ENCODE measurements around the gene SERINC3.

SERINC3 gene

DNA sequence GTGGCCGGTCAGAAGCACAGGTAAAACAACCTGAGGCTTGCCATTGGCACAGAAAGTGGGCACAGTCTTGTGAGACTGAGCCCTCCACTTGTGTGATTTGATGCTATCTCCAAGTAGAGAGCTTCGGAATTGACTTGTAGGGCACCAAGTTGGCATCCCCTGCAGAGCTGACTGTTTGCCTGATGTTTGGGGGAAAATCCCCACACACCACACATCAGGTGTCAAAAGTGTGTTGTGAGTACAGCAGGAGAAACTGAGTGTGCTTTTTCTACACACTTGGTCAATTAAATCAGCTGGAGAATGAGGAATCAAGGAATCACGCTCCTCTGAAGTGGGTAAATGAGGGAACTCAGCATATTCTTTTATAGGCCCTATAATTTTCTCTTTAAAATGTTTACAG lies 989 bp downstream of the SERINC3 start:
- Histone ChIP-seq H3K36me3 (peaks cover 4% of the 10 kb centered on the region), H3K27ac (no peak overlapping the region), H3K9me3 (ENCODE audit: severe bottlenecking) (no peaks in the 10 kb centered on the region), H3K4me3 (ENCODE audit: low read depth, low read length) (peak overlapping the region; percentile 99), H3K27me3 (ENCODE audit: insufficient read depth, low read depth, severe bottlenecking) (no peaks in the 10 kb centered on the region)
- TF ChIP-seq, protein P1, sequence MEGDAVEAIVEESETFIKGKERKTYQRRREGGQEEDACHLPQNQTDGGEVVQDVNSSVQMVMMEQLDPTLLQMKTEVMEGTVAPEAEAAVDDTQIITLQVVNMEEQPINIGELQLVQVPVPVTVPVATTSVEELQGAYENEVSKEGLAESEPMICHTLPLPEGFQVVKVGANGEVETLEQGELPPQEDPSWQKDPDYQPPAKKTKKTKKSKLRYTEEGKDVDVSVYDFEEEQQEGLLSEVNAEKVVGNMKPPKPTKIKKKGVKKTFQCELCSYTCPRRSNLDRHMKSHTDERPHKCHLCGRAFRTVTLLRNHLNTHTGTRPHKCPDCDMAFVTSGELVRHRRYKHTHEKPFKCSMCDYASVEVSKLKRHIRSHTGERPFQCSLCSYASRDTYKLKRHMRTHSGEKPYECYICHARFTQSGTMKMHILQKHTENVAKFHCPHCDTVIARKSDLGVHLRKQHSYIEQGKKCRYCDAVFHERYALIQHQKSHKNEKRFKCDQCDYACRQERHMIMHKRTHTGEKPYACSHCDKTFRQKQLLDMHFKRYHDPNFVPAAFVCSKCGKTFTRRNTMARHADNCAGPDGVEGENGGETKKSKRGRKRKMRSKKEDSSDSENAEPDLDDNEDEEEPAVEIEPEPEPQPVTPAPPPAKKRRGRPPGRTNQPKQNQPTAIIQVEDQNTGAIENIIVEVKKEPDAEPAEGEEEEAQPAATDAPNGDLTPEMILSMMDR (IDR thresholded peaks at IDR 0.05; ENCODE audit: low read depth, low read length), result no peak
- no peak for DNase-seq

DNA sequence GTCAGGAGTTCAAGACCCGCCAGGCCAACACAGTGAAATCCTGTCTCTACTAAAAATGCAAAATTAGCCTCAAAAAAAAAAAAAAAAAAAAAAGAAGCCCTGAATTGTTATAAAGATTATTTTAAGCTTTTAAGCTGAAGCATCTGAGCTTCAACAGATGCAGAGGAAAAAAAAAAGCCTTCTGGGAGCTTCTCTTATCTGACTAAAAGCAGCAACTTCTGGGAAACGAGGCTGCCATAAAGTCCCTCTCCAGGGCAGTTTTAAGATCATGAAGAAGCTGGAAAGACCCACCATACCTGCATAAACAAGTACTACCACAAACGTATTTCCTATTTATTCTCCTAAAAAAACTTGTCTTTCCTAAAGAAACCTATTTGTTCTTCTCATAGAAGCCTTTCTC lies 3.6 kb downstream of the SERINC3 start:
- no peak for DNase-seq
- H3K4me3 ChIP-seq (ENCODE audit: low read depth, low read length), result no peak overlapping the region
- no peak overlapping the region for H3K27ac ChIP-seq
- TF ChIP-seq, protein P1 (IDR thresholded peaks at IDR 0.05; ENCODE audit: low read depth, low read length), result no peak
- H3K27me3 ChIP-seq (ENCODE audit: insufficient read depth, low read depth, severe bottlenecking), result no peaks in the 10 kb centered on the region
- no peaks in the 10 kb centered on the region for H3K9me3 ChIP-seq (ENCODE audit: severe bottlenecking)
- H3K36me3 ChIP-seq, result peaks cover 4% of the 10 kb centered on the region

DNA sequence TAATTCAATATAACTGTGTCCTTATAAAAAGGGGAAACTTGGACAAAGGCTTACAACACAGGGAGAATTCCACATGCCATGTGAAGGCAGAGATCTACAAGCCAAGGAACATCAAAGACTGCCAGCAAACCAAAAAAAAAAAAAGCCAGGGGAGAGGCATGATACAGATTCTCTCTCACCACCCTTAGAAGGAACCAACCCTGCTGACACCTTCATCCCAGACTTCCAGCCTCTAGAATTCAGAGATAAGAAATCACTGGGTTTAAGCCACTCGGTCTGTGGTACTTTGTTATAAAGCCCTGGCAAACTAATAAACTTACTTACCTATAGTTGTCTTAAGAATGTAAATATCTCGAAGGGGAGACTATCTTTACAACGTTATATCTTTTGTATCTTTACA lies 4.4 kb downstream of the SERINC3 start:
- Histone ChIP-seq H3K27ac (no peak overlapping the region), H3K27me3 (ENCODE audit: insufficient read depth, low read depth, severe bottlenecking) (no peaks in the 10 kb centered on the region), H3K36me3 (peaks cover 4% of the 10 kb centered on the region), H3K9me3 (ENCODE audit: severe bottlenecking) (no peaks in the 10 kb centered on the region), H3K4me3 (ENCODE audit: low read depth, low read length) (no peak overlapping the region)
- TF ChIP-seq, protein P1 (IDR thresholded peaks at IDR 0.05; ENCODE audit: low read depth, low read length), result no peak
- DNase-seq, result no peak

DNA sequence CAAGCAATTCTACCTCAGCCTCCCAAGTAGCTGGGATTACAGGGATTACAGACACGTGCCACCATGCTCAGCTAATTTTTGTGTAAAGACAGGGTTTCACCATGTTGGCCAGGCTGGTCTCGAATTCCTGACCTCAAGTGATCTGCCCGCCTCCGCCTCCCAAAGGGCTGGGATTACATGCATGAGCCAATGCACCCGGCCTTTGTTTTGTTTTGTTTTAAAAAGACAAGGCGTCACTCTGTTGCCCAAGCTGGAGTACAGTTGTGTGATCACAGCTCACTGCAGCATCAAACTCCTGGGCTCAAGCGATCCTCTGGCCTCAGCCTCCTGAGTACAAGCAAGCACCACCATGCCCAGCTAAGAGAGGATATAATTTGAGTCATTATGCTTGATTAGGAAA lies 5.4 kb downstream of the SERINC3 start:
- TF ChIP-seq, protein P1 (IDR thresholded peaks at IDR 0.05; ENCODE audit: low read depth, low read length), result no peak
- Histone ChIP-seq H3K9me3 (ENCODE audit: severe bottlenecking) (no peaks in the 10 kb centered on the region), H3K4me3 (ENCODE audit: low read depth, low read length) (no peak overlapping the region), H3K27me3 (ENCODE audit: insufficient read depth, low read depth, severe bottlenecking) (no peaks in the 10 kb centered on the region), H3K27ac (no peak overlapping the region), H3K36me3 (peaks cover under 1% of the 10 kb centered on the region)
- peak; percentile 46 for DNase-seq

DNA sequence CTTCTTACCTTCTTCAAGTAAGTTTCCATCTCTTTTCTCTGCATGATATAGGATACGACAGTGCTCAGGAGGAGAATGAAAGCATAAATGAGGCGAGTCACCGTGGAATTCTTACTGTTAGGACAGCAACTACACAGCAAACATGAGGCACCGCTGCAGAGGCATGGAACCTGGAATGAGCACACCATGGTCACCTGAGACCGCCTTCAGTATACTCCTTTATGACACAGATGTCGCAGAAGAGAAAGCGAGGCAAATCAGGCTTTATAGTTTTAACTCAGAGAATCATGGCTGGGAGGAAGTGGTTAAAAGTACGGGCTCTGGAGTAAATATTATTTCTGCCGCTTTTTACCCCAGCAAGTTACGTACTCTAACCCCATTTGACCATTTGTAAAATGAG lies 8.0 kb downstream of the SERINC3 start:
- TF ChIP-seq, protein P1 (IDR thresholded peaks at IDR 0.05; ENCODE audit: low read depth, low read length), result no peak
- Histone ChIP-seq H3K36me3 (peaks cover 22% of the 10 kb centered on the region), H3K27me3 (ENCODE audit: insufficient read depth, low read depth, severe bottlenecking) (no peaks in the 10 kb centered on the region), H3K27ac (no peak overlapping the region), H3K4me3 (ENCODE audit: low read depth, low read length) (no peak overlapping the region), H3K9me3 (ENCODE audit: severe bottlenecking) (no peaks in the 10 kb centered on the region)
- DNase-seq, result no peak

DNA sequence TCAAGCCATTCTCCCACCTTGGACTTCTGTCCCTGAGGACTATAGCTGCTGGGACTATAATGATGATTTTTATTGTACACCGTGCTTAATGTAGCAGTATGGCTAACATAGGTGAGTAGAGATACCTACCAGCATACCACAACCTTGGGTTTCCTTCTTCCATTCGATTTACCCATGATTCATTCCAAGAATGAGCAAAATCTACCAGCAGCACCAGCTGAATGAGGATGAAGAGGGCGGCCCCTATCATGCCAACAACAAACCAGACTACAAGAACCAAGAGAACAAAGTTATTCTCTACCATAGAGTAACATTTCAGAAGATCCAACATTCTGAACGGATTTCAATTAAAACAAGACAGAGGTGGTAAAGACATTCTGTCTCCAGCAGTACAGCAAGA lies 12.1 kb downstream of the SERINC3 start:
- Histone ChIP-seq H3K27ac (no peak overlapping the region), H3K9me3 (ENCODE audit: severe bottlenecking) (no peaks in the 10 kb centered on the region), H3K27me3 (ENCODE audit: insufficient read depth, low read depth, severe bottlenecking) (no peaks in the 10 kb centered on the region), H3K4me3 (ENCODE audit: low read depth, low read length) (no peak overlapping the region), H3K36me3 (peaks cover 48% of the 10 kb centered on the region)
- TF ChIP-seq, protein P1 (IDR thresholded peaks at IDR 0.05; ENCODE audit: low read depth, low read length), result no peak
- DNase-seq, result no peak
